ENCODE data around the gene NCF2.

DNA sequence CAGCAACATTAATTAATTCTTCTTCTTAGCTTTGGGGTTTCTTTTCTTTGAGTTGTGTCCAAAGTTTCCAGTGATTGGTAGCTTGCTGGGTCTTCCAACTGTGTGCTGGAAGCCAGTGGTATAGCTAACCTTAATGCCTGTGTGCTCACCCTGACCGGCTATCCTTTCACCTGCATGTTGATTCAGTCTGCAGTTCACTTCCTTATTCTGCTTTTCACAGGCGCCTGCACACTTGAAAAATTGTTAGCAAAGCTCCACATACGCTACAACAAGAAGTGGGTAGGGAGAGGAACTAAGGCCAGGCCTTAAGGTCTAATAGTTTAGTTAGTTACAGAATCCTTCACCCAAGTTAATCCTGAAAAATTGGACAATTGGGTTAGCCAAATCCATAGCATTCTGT, 35.7 kb downstream of the NCF2 start:
- TF ChIP-seq, protein P1, sequence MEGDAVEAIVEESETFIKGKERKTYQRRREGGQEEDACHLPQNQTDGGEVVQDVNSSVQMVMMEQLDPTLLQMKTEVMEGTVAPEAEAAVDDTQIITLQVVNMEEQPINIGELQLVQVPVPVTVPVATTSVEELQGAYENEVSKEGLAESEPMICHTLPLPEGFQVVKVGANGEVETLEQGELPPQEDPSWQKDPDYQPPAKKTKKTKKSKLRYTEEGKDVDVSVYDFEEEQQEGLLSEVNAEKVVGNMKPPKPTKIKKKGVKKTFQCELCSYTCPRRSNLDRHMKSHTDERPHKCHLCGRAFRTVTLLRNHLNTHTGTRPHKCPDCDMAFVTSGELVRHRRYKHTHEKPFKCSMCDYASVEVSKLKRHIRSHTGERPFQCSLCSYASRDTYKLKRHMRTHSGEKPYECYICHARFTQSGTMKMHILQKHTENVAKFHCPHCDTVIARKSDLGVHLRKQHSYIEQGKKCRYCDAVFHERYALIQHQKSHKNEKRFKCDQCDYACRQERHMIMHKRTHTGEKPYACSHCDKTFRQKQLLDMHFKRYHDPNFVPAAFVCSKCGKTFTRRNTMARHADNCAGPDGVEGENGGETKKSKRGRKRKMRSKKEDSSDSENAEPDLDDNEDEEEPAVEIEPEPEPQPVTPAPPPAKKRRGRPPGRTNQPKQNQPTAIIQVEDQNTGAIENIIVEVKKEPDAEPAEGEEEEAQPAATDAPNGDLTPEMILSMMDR (IDR thresholded peaks at IDR 0.05; ENCODE audit: insufficient read depth, low read length, poor library complexity, severe bottlenecking) = no peak
- TF ChIP-seq EZH2phosphoT487 (conservative IDR thresholded peaks at IDR 0.05; ENCODE audit: low read length) = no peak

Data from SU-DHL-6 (cell line).